ENCODE results near the gene CNOT6. TPM values are rescaled to one million over a fixed set of nuclear protein-coding genes. Genes with fewer than 3 reads are reported as not detected.

CNOT6 gene
- total and polyA plus RNA-seq, 2 donors (not counting 1 experiment from before 2014, with no cell fraction given), result 12.7 to 19.5 TPM

- peak; percentile 41 to 57 for DNase-seq (ENCODE audit: low read depth in 2 of 2)
- TF ChIP-seq EZH2 (IDR thresholded peaks at IDR 0.05; ENCODE audit: low read length, missing control alignments), result no peak
- no peak for TF ChIP-seq CTCF (conservative IDR thresholded peaks at IDR 0.05 in 1 of 2, IDR thresholded peaks at IDR 0.05 in 1 of 2; ENCODE audit: low read depth in 1 of 2, low read length in 2 of 2)
- Histone ChIP-seq H3K27ac (ENCODE audit: insufficient read depth, low read length) (no peak overlapping the region), H3K4me3 (replicated peaks in 1 of 4; ENCODE audit: control extremely low read depth in 1 of 4, insufficient read depth in 1 of 4, low read depth in 3 of 4, low read length in 4 of 4) (no peak overlapping the region), H3K27me3 (ENCODE audit: control insufficient read depth, insufficient read depth, low read length) (peaks cover 2% of the 10 kb centered on the region), H3K9me3 (ENCODE audit: control insufficient read depth, insufficient read depth, low read depth, low read length) (no peaks in the 10 kb centered on the region), H2AFZ (ENCODE audit: low read length) (no peak overlapping the region), H3K36me3 (ENCODE audit: control insufficient read depth, insufficient read depth, low read length) (no peaks in the 10 kb centered on the region), H3K9ac (ENCODE audit: insufficient read depth, low read length) (no peak overlapping the region), H4K20me1 (ENCODE audit: control insufficient read depth, extremely low read depth, insufficient read depth, low read length) (no peaks in the 10 kb centered on the region), H3K4me1 (ENCODE audit: control insufficient read depth, extremely low read depth, insufficient read depth, low read length) (no peaks in the 10 kb centered on the region), H3K79me2 (ENCODE audit: control insufficient read depth, insufficient read depth, low read length) (no peaks in the 10 kb centered on the region), H3K4me2 (ENCODE audit: extremely low read depth, insufficient read depth, low read length) (no peak overlapping the region)
Measured at GRCh38 chr5:180467028-180467975, 26.9 kb upstream of the CNOT6 start.

- H3K4me1 ChIP-seq (ENCODE audit: control insufficient read depth, extremely low read depth, insufficient read depth, low read length), result no peaks in the 10 kb centered on the region
- H3K9ac ChIP-seq (ENCODE audit: insufficient read depth, low read length), result no peak overlapping the region
- TF ChIP-seq CTCF (conservative IDR thresholded peaks at IDR 0.05 in 1 of 2, IDR thresholded peaks at IDR 0.05 in 1 of 2; ENCODE audit: low read depth in 1 of 2, low read length in 2 of 2) (no peak), EZH2 (IDR thresholded peaks at IDR 0.05; ENCODE audit: low read length, missing control alignments) (no peak)
- H3K9me3 ChIP-seq (ENCODE audit: control insufficient read depth, insufficient read depth, low read depth, low read length), result no peaks in the 10 kb centered on the region
- no peak overlapping the region for H2AFZ ChIP-seq (ENCODE audit: low read length)
- H3K4me2 ChIP-seq (ENCODE audit: extremely low read depth, insufficient read depth, low read length), result no peak overlapping the region
- H3K79me2 ChIP-seq (ENCODE audit: control insufficient read depth, insufficient read depth, low read length), result no peaks in the 10 kb centered on the region
- peaks cover 2% of the 10 kb centered on the region for H3K27me3 ChIP-seq (ENCODE audit: control insufficient read depth, insufficient read depth, low read length)
- no peak overlapping the region for H3K4me3 ChIP-seq (replicated peaks in 1 of 4; ENCODE audit: control extremely low read depth in 1 of 4, insufficient read depth in 1 of 4, low read depth in 3 of 4, low read length in 4 of 4)
- DNase-seq (ENCODE audit: low read depth in 2 of 2), result no peak
- no peaks in the 10 kb centered on the region for H4K20me1 ChIP-seq (ENCODE audit: control insufficient read depth, extremely low read depth, insufficient read depth, low read length)
- H3K36me3 ChIP-seq (ENCODE audit: control insufficient read depth, insufficient read depth, low read length), result no peaks in the 10 kb centered on the region
- no peak overlapping the region for H3K27ac ChIP-seq (ENCODE audit: insufficient read depth, low read length)
Measured at GRCh38 chr5:180467989-180468731, 26.0 kb upstream of the CNOT6 start.

All from fibroblast of lung (primary cell).